Right lung (tissue), 5 donors: ENCODE measurements around the gene JUND. TPM values are rescaled to one million over a fixed set of nuclear protein-coding genes. Genes with fewer than 3 reads are reported as not detected.

ENCODE experiments used
- DNase-seq, 2 donors: peaks; one replicate each; pipeline ENCODE4 v3.0.0-alpha.2; 2013
- polyA plus RNA-seq, 5 donors: library from polyadenylated mRNA; unstranded; fragments of 120-200 nt; gene quantifications; one replicate each; pipeline versions ENCODE4 v1.2.1 to v1.2.3, GENCODE V29; 2013; ENCODE audit warnings: inconsistent platforms in 1 of 5, low replicate concordance in 1 of 5; ENCODE audit not compliant: insufficient read length in 5 of 5, insufficient read depth in 1 of 5

The JUND gene
- polyA plus RNA-seq, 5 donors, result 44.7 to 152 (median 94.6) TPM

DNA sequence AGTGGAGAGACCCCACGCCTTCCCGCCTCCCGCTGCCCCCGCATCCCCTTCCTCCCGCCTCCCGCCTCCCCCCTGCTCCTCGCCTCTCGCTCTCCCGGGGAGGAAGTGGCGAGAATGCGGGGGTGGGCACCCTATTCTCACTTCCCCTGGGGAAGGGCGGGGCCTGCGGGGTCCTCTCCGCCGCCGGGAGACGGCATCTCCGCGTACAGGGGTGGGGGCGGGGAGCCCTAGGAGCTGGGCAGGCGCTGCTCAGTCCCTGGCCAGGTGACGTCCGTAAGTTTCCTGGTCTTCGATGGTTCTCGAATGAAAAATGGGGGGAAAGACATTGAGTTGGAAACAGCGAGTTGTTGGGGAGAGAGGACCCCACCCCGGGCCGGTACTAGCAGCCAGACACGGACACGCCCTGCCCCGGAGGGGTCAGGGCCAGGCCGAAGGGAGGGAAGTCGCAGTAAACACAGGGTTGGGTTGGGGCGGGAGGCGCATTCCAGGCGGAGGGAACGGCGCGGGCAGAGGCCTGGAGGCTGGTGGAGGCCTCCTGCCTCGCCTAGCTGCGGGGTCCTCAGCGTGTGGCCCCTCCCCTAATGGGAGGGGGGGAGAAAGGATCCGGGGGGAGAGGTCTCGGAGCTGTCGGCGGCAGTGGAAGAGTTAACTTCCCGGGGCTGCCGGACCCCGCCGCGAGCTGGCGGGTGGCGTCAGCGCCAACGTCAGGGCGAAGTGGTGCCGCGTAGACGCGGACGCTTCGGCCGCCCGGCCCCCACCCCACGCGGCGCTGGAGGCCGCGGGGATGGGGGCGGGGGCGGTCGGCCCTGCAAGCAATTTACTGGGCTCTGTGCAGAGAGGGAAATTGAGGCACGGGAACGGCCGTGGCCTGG, 10.4 kb upstream of the JUND start:
- DNase-seq, result peak; percentile 92

DNA sequence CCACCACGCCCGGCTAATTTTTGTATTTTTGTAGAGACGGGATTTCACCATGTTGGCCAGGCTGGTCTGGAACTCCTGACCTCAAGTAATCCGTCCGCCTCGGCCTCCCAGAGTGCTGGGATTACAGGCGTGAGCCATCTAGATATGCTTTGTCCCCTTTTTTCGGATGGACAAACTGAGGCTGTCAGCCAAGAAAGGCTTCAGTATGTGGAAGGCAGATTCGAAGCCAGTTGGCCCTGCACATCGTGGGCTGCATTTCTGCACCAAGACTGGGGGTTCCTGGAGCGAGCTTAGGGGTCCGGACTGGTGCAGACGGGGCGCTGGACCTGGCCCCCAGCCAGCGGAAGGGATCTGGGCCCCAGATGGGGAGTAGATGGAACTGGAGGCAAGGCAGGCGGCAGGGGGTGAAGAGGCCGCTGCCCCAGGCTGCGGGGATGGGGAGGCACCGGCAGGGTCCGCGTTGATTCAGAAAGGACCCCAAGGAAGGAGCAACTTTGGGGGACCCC, 9.7 kb upstream of the JUND start:
- DNase-seq, result no peak

DNA sequence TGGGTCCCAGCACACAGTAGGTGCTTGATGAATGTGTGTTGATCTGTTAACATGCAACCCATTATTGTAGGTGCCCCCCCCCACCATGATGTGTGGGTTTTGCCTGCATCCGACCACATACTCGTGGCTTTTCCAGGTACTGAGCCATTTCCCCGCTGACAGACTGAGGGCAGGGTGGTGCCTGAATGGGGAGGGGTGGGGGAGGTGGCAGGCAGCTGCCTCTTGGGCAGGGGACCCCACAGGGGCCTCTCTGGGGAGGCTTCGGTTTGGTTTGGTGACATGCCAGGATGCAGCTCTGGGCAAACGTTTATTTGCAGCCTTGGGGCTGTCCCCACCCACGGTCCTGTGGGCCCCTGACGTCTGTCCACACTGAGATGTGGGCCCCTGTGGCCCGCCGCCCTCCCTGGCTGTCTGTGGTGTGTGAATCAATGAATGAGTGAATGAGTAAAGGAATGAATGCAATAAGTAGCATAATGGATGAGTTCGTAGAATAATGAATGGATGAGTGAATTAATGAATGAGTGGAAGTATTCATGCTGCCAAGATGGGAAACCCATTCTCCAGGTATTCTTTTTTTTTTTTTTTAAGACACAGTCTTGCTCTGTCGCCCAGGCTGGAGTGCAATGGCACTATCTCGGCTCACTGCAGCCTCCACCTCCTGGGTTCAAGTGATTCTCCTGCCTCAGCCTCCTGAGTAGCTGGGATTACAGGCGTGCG, 9.0 kb upstream of the JUND start:
- DNase-seq, result peak in 1 of 2 donors; percentile 20

DNA sequence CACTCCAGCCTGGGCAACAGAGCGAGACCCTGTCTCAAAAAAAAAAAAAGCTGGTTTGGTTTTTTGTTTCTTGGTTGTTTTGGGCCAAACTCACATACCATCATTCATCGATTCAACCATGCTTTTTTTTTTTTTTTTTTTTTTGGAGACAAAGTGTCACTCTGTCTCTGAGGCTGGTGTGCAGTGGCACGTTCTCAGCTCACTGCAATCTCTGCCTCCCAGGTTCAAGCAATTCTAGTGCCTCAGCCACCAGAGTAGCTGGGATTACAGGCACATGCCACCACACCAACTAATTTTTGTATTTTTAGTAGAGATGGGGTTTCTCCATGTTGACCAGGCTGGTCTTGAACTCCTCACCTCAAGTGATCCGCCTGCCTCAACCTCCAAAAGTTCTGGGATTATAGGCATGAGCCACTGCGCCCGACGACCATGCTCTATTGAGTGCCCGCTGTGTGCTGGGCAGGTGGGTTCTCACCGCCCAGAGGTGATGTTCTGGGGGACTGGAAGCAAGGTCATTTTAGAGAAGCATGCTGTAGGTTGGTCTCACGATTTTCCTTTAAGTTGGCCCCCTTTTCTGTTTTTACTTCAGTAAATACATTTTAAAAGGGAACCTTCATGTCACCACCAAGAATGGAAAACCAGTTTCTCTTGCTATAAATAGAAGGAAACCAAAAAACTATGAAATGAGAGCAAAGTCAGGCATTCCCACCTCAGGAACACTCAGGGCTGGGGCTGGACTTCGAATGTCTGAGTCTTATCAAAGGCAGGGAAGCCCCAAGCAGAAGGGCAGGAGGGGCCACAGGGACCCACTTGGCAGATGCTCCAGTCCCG, 8.3 kb upstream of the JUND start:
- DNase-seq, result no peak

DNA sequence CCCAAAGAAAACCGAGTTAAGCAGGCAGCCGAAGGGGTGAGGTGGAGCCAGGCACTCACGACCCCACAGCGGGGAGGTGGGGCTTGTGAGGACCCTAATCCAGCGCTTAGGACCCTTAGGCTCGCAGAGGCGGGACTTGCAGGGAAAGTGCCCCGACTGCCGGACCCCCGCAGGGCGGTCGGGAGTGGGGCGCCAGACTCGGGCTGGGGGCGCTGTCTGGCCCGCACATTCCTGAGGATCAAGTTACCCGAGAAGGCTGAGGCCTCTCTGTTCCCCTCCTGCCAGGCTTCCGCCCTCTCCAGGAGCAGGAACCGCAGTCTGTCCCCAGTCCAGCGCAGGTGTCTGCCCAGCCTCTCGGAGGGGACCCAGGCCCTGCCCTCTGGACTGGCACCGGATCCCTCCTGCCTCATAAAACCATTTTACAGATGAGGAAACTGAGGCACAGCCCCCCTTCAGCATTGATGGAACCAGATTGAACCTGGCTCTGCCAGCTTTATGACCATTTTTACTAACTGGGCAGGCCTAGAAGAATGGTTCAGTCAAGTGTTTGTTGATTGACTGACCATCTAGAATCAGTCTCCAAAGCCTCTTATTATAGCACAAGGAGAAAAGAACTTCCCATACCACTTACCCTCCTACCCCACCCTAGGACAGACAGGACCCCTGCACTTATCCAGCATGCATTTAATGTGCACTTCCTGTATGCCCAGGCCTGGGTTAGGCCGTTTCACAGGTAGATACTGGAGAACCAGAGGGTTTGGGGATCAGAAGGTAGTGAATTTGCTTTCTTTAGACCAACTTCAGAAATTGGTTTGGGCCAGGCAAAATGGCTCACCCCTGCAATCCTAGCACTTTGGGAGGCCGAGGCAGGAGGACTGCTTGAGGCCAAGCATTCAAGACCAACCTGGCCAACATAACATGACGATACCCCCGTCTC, 6.7 kb upstream of the JUND start:
- DNase-seq, result peak; percentile 42 to 51

DNA sequence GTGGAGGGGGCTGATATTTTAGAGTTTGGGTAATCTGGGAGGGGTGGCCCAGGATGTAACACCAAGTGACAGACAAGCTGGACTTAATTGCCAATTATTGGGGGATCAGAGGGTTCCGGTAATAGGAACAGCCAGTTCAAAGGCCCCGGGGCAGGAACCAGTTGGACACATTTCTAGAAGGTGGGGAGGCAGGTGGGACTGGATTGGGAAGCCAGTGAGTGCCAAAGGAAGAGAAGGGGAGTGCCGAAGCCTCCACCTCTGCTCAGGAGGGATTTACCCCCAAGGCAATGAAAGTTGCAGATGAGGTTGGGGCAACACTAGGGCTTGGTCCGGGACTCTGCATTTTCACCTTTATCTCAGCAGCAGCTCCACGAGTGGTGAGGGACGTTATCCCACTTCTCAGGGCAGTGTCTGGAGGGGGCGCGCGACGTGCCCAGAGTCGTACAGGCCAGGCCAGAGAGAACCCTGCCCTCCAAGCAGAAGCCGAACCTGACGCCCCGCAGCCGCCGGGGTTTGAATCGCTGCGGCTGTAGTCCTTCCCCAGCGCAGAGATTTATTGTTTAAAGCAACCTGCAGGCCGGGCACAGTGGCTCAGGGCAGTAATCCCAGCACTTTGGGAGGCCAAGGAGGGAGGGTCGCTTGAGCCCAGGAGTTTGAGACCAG, 5.7 kb upstream of the JUND start:
- DNase-seq, result no peak

DNA sequence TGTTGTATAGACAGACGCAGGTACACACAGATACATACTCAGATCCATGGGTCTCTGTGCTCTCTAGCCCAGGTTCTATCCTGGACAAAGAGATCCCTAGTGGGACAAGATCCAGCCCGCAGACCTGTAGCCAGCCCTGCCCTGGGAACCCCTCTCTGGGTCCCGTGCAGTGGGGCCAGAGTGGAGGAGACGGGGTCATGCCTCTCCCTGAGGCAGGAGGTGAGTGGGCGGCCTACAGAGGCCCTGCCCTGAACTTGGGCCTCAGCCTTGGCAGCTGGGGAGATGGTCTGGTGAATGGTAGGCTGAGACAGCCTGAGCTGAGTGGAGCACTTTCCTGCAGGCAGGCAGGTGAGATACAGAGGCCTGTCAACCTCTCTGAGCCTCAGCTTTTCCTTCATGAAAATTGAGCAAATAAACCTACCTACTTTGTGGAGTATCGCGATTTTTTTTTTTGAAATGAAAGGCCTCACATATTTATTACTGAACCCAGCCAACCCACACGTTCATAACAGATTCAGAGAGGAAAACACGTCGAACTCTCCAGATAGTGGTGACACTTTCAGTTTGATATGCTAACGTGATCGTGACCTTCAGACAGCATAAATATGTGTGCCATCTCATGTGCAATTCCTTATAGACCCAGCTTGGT, 3.4 kb upstream of the JUND start:
- no peak for DNase-seq

DNA sequence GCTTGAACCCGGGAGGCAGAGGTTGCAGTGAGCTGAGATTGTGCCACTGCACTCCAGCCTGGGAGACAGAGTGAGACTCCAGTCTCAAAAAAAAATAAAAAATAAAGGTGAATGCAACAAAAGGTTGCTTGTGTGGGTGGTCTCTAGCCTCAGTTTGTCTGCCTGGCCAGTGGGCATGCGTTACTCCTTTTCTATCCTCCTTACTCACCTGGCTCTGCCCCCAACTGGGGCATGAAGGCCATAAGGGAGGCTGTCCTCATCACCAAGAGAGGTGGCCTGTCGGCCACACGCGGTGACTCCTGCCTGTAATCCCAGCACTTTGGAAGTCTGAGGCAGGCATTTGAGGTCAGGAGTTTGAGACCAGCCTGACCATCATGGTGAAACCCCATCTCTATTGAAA, 1.9 kb upstream of the JUND start:
- DNase-seq, result no peak

DNA sequence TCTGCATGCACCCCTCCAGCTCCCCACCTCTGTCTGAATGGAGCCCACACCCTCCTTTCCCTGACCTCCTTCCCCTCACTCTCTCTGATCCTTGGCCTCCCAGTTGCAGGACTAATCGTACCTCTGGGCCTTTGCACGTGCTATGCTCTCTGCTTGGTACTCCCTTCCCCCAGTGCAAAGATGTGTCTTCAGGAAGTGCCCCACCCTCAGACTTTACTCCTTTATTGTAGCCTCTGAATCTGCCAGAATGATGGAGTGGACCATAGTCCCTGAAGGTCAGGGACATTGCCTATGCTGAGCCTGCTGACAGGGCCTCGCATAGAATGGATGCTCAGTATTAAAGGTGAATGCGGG, 1.3 kb upstream of the JUND start:
- DNase-seq, result no peak

DNA sequence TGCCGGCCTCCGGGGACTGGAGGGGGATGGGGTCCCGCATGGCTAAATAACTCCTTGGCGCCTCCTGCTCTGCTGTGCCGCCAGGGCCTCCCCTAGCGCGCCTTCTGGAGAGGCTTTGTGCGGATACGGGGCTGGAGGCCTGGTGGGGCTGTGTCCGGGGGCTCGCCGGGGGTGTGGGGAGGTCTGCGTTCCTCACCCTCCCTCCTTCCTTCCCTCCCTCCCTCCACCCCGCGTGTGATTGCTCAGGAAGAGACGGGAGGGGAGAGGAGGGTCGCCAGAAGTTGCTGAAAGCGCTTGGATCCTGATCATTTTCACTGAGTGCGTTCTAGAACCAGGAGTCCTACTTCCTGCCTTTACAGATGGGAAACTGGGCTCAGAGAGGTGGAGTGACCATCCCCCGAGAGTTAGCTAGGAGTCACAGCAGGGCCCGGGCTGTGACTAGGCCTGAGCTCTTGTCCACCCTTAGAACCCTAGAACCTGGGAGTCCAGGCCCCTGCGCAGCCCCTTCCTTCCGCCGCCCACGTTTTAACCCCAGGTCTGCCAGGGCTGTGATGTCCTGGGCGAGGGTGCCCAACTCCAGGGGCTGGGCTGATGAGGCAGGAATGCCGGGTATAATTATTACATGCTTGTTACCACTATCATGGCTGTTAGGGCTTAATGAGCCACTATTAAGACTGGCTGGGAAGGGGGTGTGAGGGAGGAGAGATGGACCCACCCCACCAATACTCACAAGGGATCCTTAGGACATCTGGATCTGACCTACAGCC, 782 bp upstream of the JUND start:
- DNase-seq, result peak; percentile 89 to 91

DNA sequence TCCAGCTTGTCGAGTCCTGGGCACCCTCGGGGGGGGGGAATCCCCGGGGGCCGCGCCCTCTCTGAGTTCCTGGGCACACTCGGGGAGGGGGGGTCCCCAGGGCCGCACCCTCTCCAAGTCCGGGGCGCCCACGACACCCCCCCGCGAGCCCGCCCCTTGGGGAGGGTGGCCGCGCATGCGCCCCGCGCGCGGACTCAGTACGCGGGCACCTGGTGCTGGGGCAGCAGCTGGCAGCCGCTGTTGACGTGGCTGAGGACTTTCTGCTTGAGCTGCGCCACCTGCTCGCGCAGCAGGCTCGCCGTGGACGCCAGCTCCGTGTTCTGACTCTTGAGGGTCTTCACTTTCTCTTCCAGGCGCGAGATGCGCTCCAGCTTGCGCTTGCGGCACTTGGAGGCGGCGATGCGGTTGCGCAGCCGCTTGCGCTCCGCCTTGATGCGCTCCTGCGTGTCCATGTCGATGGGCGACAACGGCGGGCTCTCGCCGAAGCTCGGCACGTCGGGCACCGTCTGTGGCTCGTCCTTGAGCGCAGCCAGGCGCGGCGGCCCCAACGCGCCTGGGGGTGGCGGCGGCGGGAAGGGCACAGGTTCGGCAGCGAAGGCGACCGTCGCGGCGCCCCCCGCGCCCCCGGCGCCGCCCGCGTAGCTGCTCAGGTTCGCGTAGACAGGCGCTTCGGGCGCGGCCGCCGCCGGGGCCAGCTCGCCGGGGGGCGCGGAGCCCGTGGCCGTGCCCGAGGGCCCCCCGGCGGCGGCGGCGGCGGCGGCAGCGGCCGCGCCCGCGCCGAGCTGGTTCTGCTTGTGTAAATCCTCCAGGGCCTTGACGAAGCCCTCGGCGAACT, 958 bp downstream of the JUND start:
- DNase-seq, result peak; percentile 80 to 84

DNA sequence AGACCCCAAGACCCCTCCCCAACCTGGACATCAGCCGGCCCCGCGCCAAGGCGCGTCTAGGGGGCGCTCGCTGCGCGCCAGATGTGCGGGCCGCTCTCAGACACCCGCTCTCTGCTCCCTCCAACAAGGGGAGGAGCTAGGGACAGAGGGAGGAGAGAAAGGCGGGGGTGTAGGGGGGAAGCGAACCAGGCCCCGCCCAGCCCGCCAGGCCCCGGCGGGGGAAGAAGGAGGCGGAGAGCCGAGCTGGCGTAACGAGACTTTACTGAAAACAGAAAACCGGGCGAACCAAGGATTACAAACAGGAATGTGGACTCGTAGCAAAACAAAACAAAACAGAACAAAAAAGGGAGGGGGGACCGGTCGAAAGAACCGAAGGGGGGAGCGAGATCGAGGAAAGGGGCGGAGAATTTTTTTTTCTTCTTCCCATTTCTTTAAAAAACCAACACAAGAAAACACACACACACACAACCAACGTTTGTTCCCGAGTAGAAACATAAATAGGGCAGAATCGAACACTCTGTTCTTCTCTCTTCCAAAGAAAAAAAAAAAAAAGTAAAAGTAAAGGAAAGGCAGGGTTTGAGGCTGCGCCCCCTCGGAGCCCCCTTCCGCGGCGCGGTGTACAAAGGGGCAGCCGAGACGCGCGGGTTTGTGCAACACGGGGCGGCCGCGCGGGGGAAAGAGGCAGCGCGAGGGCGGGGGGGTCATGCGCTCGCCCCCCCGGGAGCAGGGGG, 1.7 kb downstream of the JUND start:
- DNase-seq, result peak; percentile 94 to 95

DNA sequence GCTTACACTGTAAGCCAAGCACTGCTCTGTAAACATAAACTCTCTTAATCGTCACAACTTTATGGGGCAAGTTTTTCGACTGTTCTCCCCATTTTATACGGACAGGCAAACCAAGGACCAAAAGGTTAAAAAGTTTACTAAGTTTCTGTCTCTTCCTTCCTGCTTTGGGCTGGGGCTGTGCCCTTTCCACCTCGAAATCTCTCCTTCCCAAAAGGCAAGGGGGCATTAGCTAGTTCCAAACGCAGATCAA, 2.2 kb downstream of the JUND start:
- no peak for DNase-seq

DNA sequence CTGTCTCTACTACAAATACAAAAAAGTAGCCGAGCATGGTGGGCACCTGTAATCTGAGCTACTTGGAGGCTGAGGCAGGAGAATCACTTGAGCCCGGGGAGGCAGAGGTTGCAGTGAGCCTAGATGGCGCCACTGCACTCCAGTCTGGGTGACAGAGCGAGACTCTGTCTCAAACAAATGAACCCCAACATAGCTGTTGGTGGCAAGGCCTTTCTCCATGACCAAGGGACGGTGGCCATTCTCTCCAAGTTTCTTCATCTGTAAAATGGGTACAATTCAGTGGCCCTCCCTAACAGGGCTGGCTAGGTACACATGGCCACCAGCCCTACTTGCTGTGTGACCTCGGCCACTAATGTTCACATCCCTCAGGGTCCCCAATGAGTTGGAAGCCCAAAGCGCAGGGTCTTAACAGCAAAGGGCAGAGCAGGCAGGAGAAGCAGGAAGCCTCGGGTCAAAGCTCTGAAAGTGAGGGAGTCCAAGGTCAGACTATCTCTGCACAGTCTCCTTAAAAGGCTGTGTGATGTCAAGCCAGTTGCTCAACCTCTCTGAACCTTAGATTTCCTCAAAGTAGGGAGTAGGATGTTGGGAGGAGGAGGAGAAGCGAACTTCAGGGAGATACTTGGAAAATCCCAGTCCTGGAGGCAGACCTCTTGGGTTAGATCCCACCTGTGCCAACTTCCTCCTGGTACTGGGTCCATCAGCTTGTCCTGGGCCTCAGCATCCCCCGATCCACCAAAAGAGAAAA, 2.7 kb downstream of the JUND start:
- DNase-seq, result peak; percentile 39 to 55

DNA sequence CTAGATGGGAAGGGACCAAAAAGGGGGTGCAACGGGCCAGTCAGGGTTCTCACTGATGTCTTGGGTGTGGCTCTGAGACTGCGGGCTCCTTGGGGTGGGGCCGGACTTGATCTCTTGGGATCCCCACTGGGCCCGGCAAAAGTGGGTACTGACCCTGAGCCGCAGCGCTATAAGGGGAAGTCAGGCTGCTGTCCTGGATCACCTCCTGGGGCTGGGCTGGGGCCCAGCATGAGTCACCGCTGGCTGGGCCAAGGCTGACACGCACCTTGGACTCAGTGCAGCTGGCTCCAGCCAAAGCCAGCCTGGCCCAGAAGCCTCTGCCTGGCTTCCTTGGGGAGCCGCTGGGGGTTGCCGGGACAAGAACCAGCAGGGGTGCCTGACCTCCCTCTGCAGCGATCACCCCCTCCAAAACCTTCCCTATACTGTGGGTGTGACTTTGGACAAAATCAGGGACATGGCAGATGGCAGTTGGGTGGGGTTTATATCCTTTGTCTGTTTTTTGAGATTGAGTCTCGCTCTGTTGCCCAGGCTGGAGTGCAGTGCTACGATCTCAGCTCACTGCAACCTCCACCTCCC, 6.6 kb downstream of the JUND start:
- peak; percentile 84 to 85 for DNase-seq

DNA sequence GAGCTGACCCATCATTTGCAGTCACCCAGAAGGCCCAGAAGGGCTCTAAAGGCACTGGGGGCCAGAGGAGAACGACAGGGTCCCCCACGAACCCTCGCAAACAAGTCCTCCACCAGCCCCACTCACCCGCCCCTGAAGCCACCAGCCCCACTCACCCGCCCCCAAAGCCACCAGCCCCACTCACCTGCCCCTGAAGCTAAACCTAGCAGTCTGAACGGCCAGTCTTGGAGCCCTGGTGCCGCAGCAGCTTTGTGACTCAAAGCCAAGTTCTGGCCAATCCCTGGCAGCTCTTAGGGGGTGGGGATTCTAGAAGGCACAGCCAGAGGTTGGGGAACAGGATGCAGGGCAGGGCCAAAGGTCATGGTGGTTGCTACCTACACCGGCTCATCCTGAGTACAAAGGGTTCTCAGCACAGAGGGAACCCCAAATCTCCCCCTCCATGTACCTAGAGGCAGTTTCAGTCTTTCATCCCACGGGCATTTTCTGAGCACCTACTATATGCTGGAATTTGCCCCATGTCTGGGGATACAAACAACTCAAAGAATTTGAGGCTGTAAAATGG, 7.1 kb downstream of the JUND start, which contains the start of gene IQCN:
Gene IQCN (minus strand): TSS at position 234 of the 562 bp plus-strand sequence. CDS start 4,974 bp downstream, outside the sequence.
- DNase-seq, result peak in 1 of 2 donors; percentile 54
